Liver (tissue), 9 donors: Measurements from ENCODE around the gene UBE2Q2. TPM values are rescaled to one million over a fixed set of nuclear protein-coding genes. Genes with fewer than 3 reads are reported as not detected.

Experiments
- DNase-seq: peaks from one replicate; pipeline ENCODE4 v3.0.0-alpha.2; 2017; ENCODE audit warnings: low spot score
- H3K27ac ChIP-seq, 2 donors: one replicate each; pipeline ENCODE4 v1.7.0; 2013; ENCODE audit warnings: inconsistent platforms in 2 of 2, low read length in 2 of 2, control low read depth in 1 of 2, low read depth in 1 of 2, mild to moderate bottlenecking in 1 of 2
- H3K27me3 ChIP-seq, 4 donors: one replicate each; pipeline versions ENCODE4 v1.6.1 to v1.7.0; 2013; ENCODE audit warnings: low read length in 3 of 4, inconsistent platforms in 1 of 4, mild to moderate bottlenecking in 1 of 4, moderate library complexity in 1 of 4; ENCODE audit not compliant: control insufficient read depth in 4 of 4, insufficient read depth in 4 of 4
- H3K36me3 ChIP-seq, 4 donors: one replicate each; pipeline versions ENCODE4 v1.6.1 to v1.7.0; 2013; ENCODE audit warnings: low read length in 3 of 4, mild to moderate bottlenecking in 3 of 4, low read depth in 1 of 4, moderate library complexity in 1 of 4; ENCODE audit not compliant: control insufficient read depth in 4 of 4, insufficient read depth in 3 of 4
- H3K4me1 ChIP-seq, 4 donors: one replicate each; pipeline versions ENCODE4 v1.6.1 to v1.7.0; 2013; ENCODE audit warnings: low read length in 3 of 4, mild to moderate bottlenecking in 3 of 4, moderate library complexity in 1 of 4; ENCODE audit not compliant: control insufficient read depth in 4 of 4, insufficient read depth in 4 of 4
- H3K4me3 ChIP-seq, 3 donors: one replicate each; pipeline versions ENCODE4 v1.6.1 to v1.7.0; 2013; ENCODE audit warnings: low read length in 3 of 3, control low read depth in 1 of 3, low read depth in 1 of 3, mild to moderate bottlenecking in 1 of 3
- H3K9ac ChIP-seq, 2 donors: one replicate each; pipeline ENCODE4 v1.7.0; 2013; ENCODE audit warnings: low read length in 2 of 2, mild to moderate bottlenecking in 2 of 2, moderate library complexity in 2 of 2, control low read depth in 1 of 2, low read depth in 1 of 2
- H3K9me3 ChIP-seq, 4 donors: one replicate each; pipeline versions ENCODE4 v1.6.1 to v1.7.0; 2013; ENCODE audit warnings: low read length in 3 of 4; ENCODE audit not compliant: control insufficient read depth in 4 of 4
- ATF3 ChIP-seq: IDR thresholded peaks from 2 replicates; pipeline ENCODE4 v1.6.1; 2016; ENCODE audit warnings: antibody characterized with exemption
- EGR1 ChIP-seq, 2 donors: IDR thresholded peaks; 2 replicates each; pipeline ENCODE4 v1.6.1; 2016 to 2018; ENCODE audit warnings: antibody characterized with exemption in 2 of 2, low read depth in 2 of 2
- FOXA1 ChIP-seq: IDR thresholded peaks from 2 replicates; pipeline ENCODE4 v1.6.1; 2016; ENCODE audit warnings: antibody characterized with exemption
- FOXA2 ChIP-seq: IDR thresholded peaks from 2 replicates; pipeline ENCODE4 v1.6.1; 2016; ENCODE audit warnings: antibody characterized with exemption
- GABPA ChIP-seq, 2 donors: IDR thresholded peaks in 1 of 2; conservative IDR thresholded peaks in 1 of 2; 2 replicates each; pipeline ENCODE4 v1.6.1; 2016; ENCODE audit warnings: antibody characterized with exemption in 2 of 2, mild to moderate bottlenecking in 1 of 2, moderate library complexity in 1 of 2
- HNF4A ChIP-seq, 2 donors: conservative IDR thresholded peaks; 2 replicates each; pipeline ENCODE4 v1.6.1; 2016; ENCODE audit warnings: antibody characterized with exemption in 2 of 2, mild to moderate bottlenecking in 2 of 2
- HNF4G ChIP-seq: IDR thresholded peaks from 2 replicates; pipeline ENCODE4 v1.6.1; 2016; ENCODE audit warnings: antibody characterized with exemption
- JUND ChIP-seq, 2 donors: IDR thresholded peaks; 2 replicates each; pipeline ENCODE4 v1.6.1; 2016; ENCODE audit warnings: antibody characterized with exemption in 2 of 2
- MAX ChIP-seq: IDR thresholded peaks from 2 replicates; pipeline ENCODE4 v1.6.1; 2016; ENCODE audit warnings: antibody characterized with exemption
- NR2F2 ChIP-seq: IDR thresholded peaks from 2 replicates; pipeline ENCODE4 v1.6.1; 2016; ENCODE audit warnings: antibody characterized with exemption
- RAD21 ChIP-seq, 2 donors: IDR thresholded peaks; 2 replicates each; pipeline ENCODE4 v1.6.1; 2016; ENCODE audit warnings: antibody characterized with exemption in 2 of 2, mild to moderate bottlenecking in 2 of 2
- REST ChIP-seq: IDR thresholded peaks from 2 replicates; pipeline ENCODE4 v1.6.1; 2016; ENCODE audit warnings: antibody characterized with exemption, mild to moderate bottlenecking
- RXRA ChIP-seq, 2 donors: IDR thresholded peaks; 2 replicates each; pipeline ENCODE4 v1.6.1; 2017 to 2018; ENCODE audit warnings: antibody characterized with exemption in 2 of 2, mild to moderate bottlenecking in 1 of 2
- SP1 ChIP-seq: IDR thresholded peaks from 2 replicates; pipeline ENCODE4 v1.6.1; 2018; ENCODE audit warnings: antibody characterized with exemption, mild to moderate bottlenecking
- TAF1 ChIP-seq: conservative IDR thresholded peaks from 2 replicates; pipeline ENCODE4 v1.6.1; 2016; ENCODE audit warnings: antibody characterized with exemption, mild to moderate bottlenecking
- YY1 ChIP-seq: IDR thresholded peaks from 2 replicates; pipeline ENCODE4 v1.6.1; 2016; ENCODE audit warnings: antibody characterized with exemption, mild to moderate bottlenecking
- ZBTB33 ChIP-seq: IDR thresholded peaks from 2 replicates; pipeline ENCODE4 v1.6.1; 2016; ENCODE audit warnings: antibody characterized with exemption
- WGBS: extraction: QIAGEN DNeasy Blood & Tissue Kit; methylation state at CpG from one replicate; pipeline ENCODE4 v1.1.7; 2013; 5-methylcytosine and 5-hydroxymethylcytosine counted together
- polyA plus RNA-seq, 2 donors: library from polyadenylated mRNA; stranded (reverse) in 1 of 2; unstranded in 1 of 2; fragments of 200-250 nt in 1 of 2; fragments of >200 nt in 1 of 2; fragmentation: Nextera tagmentation in 1 of 2; extraction: Ambion mirVana in 1 of 2; gene quantifications; one replicate each; pipeline versions ENCODE4 v1.2.1 to v1.2.3, GENCODE V29; 2013 to 2015
- total RNA-seq, 2 donors: library from RNA; depleted of rRNA; stranded (reverse); fragments of >200 nt; gene quantifications; one replicate each; pipeline ENCODE4 v1.2.3, GENCODE V29; 2014
- TF ChIP-seq, protein P1 (sequence below): fragments of 150-350 bp; IDR thresholded peaks from 2 replicates; pipeline ENCODE4 v1.5.1; 2017; ENCODE audit warnings: improper control_type of control experiment, low read depth, low read length; ENCODE audit not compliant: missing input control
- donor health status: healthy.
- donor health status: healthy.
- donor health status: healthy.
- donor health status: healthy.
- donor health status: healthy.

The UBE2Q2 gene
- total and polyA plus RNA-seq, 4 donors, result 2.4 to 14.4 (median 5.2) TPM

DNA sequence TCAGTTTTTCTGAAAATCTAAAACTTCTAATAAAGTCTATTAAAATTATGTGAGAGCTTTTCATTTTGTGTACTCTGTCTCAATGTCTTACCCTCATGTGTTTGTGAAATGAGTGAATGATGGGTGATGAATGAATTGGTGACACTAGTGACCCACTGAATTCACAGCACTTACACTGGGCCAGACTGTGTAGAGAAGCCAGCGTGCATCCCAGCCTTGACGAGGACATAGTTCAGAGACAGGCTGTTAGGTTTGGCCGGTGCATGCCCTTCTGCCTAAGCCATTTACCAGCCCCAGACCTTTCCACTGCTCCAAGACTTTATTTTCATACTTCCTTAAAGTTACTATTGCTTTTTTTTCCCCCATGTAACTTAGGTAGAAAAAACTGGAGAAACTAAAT lies 99.2 kb downstream of the UBE2Q2 start:
- Histone ChIP-seq H3K9me3 (no peaks in the 10 kb centered on the region), H3K4me3 (no peak overlapping the region), H3K27ac (no peak overlapping the region), H3K4me1 (no peaks in the 10 kb centered on the region), H3K36me3 (peaks cover 0 to 4% (median 0%) of the 10 kb centered on the region in 4 donors), H3K9ac (no peak overlapping the region), H3K27me3 (no peaks in the 10 kb centered on the region)
- TF ChIP-seq FOXA1, result no peak
- WGBS, result 47% methylated on average over 3 of the region's 3 CpGs
- no peak for DNase-seq

- Histone ChIP-seq H3K9ac (no peak overlapping the region), H3K27me3 (no peaks in the 10 kb centered on the region), H3K27ac (no peak overlapping the region), H3K4me1 (no peaks in the 10 kb centered on the region), H3K9me3 (no peaks in the 10 kb centered on the region), H3K4me3 (no peak overlapping the region), H3K36me3 (peaks cover 0 to 4% (median 0%) of the 10 kb centered on the region in 4 donors)
- DNase-seq, result no peak
- WGBS, result 76% methylated on average over 5 of the region's 5 CpGs
- TF ChIP-seq SP1 (no peak), TAF1 (no peak), GABPA (IDR thresholded peaks at IDR 0.05 in 1 of 2, conservative IDR thresholded peaks at IDR 0.05 in 1 of 2) (no peak), ZBTB33 (no peak), ATF3 (no peak), FOXA2 (no peak), RXRA (IDR thresholded peaks at IDR 0.05) (no peak), NR2F2 (no peak), HNF4G (no peak), JUND (IDR thresholded peaks at IDR 0.05) (no peak), EGR1 (IDR thresholded peaks at IDR 0.05; ENCODE audit: low read depth in 2 of 2) (no peak), FOXA1 (no peak), YY1 (no peak), HNF4A (conservative IDR thresholded peaks at IDR 0.05) (no peak), MAX (no peak), RAD21 (IDR thresholded peaks at IDR 0.05) (no peak), REST (no peak)
- TF ChIP-seq, protein P1, sequence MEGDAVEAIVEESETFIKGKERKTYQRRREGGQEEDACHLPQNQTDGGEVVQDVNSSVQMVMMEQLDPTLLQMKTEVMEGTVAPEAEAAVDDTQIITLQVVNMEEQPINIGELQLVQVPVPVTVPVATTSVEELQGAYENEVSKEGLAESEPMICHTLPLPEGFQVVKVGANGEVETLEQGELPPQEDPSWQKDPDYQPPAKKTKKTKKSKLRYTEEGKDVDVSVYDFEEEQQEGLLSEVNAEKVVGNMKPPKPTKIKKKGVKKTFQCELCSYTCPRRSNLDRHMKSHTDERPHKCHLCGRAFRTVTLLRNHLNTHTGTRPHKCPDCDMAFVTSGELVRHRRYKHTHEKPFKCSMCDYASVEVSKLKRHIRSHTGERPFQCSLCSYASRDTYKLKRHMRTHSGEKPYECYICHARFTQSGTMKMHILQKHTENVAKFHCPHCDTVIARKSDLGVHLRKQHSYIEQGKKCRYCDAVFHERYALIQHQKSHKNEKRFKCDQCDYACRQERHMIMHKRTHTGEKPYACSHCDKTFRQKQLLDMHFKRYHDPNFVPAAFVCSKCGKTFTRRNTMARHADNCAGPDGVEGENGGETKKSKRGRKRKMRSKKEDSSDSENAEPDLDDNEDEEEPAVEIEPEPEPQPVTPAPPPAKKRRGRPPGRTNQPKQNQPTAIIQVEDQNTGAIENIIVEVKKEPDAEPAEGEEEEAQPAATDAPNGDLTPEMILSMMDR, result no peak
Measured at GRCh38 chr15:75943246-75943645, 100.0 kb downstream of the UBE2Q2 start.
